ENCODE results near the gene OLIG2.

OLIG2 gene

GRCh38 chr21:33022489-33022827 is 3.3 kb upstream of the OLIG2 start:
- Histone ChIP-seq H3K4me3 (ENCODE audit: low read length, poor library complexity, severe bottlenecking) (no peak overlapping the region), H3K27me3 (ENCODE audit: insufficient read depth, low read length, poor library complexity, severe bottlenecking) (no peaks in the 10 kb centered on the region)

GRCh38 chr21:33022828-33023573 is 2.7 kb upstream of the OLIG2 start:
- H3K79me2 ChIP-seq (ENCODE audit: insufficient read depth, low read length) = no peaks in the 10 kb centered on the region
- no peak overlapping the region for H2AFZ ChIP-seq (ENCODE audit: low read length)
- no peaks in the 10 kb centered on the region for H3K27me3 ChIP-seq (ENCODE audit: insufficient read depth, low read length, poor library complexity, severe bottlenecking)
- no peaks in the 10 kb centered on the region for H3K4me1 ChIP-seq (ENCODE audit: insufficient read depth, low read length, poor library complexity, severe bottlenecking)
- no peaks in the 10 kb centered on the region for H3K36me3 ChIP-seq (ENCODE audit: insufficient read depth, low read length)
- H3K4me2 ChIP-seq (ENCODE audit: low read depth, low read length, poor library complexity, severe bottlenecking) = no peak overlapping the region
- no peaks in the 10 kb centered on the region for H4K20me1 ChIP-seq (ENCODE audit: insufficient read depth, low read length, poor library complexity, severe bottlenecking)
- no peak overlapping the region for H3K4me3 ChIP-seq (ENCODE audit: low read length, poor library complexity, severe bottlenecking)
- TF ChIP-seq EZH2phosphoT487 (IDR thresholded peaks at IDR 0.05; ENCODE audit: borderline replicate concordance) = no peak
- H3K9ac ChIP-seq (ENCODE audit: low read depth, low read length, poor library complexity, severe bottlenecking) = no peak overlapping the region
- no peaks in the 10 kb centered on the region for H3F3A ChIP-seq (ENCODE audit: low read depth)
- no peaks in the 10 kb centered on the region for H3K9me2 ChIP-seq (replicated peaks; ENCODE audit: low read depth, low read length)
- H3K9me3 ChIP-seq (ENCODE audit: insufficient read depth, low read depth, low read length) = no peaks in the 10 kb centered on the region

More at GRCh38 chr21:33022489-33022827, 3.3 kb upstream of the OLIG2 start:
- Histone ChIP-seq H4K20me1 (ENCODE audit: insufficient read depth, low read length, poor library complexity, severe bottlenecking) (no peaks in the 10 kb centered on the region), H3K9me3 (ENCODE audit: insufficient read depth, low read depth, low read length) (no peaks in the 10 kb centered on the region), H3K9me2 (replicated peaks; ENCODE audit: low read depth, low read length) (no peaks in the 10 kb centered on the region), H3K36me3 (ENCODE audit: insufficient read depth, low read length) (no peaks in the 10 kb centered on the region), H3F3A (ENCODE audit: low read depth) (no peaks in the 10 kb centered on the region), H3K9ac (ENCODE audit: low read depth, low read length, poor library complexity, severe bottlenecking) (no peak overlapping the region), H3K4me1 (ENCODE audit: insufficient read depth, low read length, poor library complexity, severe bottlenecking) (no peaks in the 10 kb centered on the region), H2AFZ (ENCODE audit: low read length) (no peak overlapping the region), H3K79me2 (ENCODE audit: insufficient read depth, low read length) (no peaks in the 10 kb centered on the region), H3K4me2 (ENCODE audit: low read depth, low read length, poor library complexity, severe bottlenecking) (no peak overlapping the region)
- no peak for TF ChIP-seq EZH2phosphoT487 (IDR thresholded peaks at IDR 0.05; ENCODE audit: borderline replicate concordance)
- TF ChIP-seq CTCF (conservative IDR thresholded peaks at IDR 0.05; ENCODE audit: low read length) = no peak

- no peaks in the 10 kb centered on the region for H4K20me1 ChIP-seq (ENCODE audit: insufficient read depth, low read length, poor library complexity, severe bottlenecking)
- no peaks in the 10 kb centered on the region for H3K27me3 ChIP-seq (ENCODE audit: insufficient read depth, low read length, poor library complexity, severe bottlenecking)
- no peak overlapping the region for H3K4me3 ChIP-seq (ENCODE audit: low read length, poor library complexity, severe bottlenecking)
- no peak overlapping the region for H3K9ac ChIP-seq (ENCODE audit: low read depth, low read length, poor library complexity, severe bottlenecking)
- no peaks in the 10 kb centered on the region for H3K9me2 ChIP-seq (replicated peaks; ENCODE audit: low read depth, low read length)
- H3K79me2 ChIP-seq (ENCODE audit: insufficient read depth, low read length) = no peaks in the 10 kb centered on the region
- no peak overlapping the region for H2AFZ ChIP-seq (ENCODE audit: low read length)
- H3K4me1 ChIP-seq (ENCODE audit: insufficient read depth, low read length, poor library complexity, severe bottlenecking) = no peaks in the 10 kb centered on the region
- no peak for TF ChIP-seq CTCF (conservative IDR thresholded peaks at IDR 0.05; ENCODE audit: low read length)
- TF ChIP-seq EZH2phosphoT487 (IDR thresholded peaks at IDR 0.05; ENCODE audit: borderline replicate concordance) = no peak
- no peaks in the 10 kb centered on the region for H3K9me3 ChIP-seq (ENCODE audit: insufficient read depth, low read depth, low read length)
- H3K4me2 ChIP-seq (ENCODE audit: low read depth, low read length, poor library complexity, severe bottlenecking) = no peak overlapping the region
- H3F3A ChIP-seq (ENCODE audit: low read depth) = no peaks in the 10 kb centered on the region
- no peaks in the 10 kb centered on the region for H3K36me3 ChIP-seq (ENCODE audit: insufficient read depth, low read length)
Observed at GRCh38 chr21:33023574-33024200, 2.0 kb upstream of the OLIG2 start.
